GM20431 (cell line): ENCODE results near the gene ANAPC2.

Experiments used
- in situ Hi-C: fragments of 300-500 bp; cut with MseI, MboI; formaldehyde crosslinking; loops from one replicate; pipeline ENCODE4 v1.15.0; 2020; ENCODE audit warnings: low sequenced_read_pairs; ENCODE audit not compliant: unreplicated experiment

Gene ANAPC2

GRCh38 chr9:137217276-137218211 lies 29.2 kb upstream of the ANAPC2 start:
- in situ Hi-C loops: no loop called here

GRCh38 chr9:137216188-137216965 lies 28.0 kb upstream of the ANAPC2 start:
- in situ Hi-C loops: no loop called here

GRCh38 chr9:137215196-137215986 lies 27.0 kb upstream of the ANAPC2 start:
- in situ Hi-C loops: no loop called here

GRCh38 chr9:137214620-137215019 lies 26.3 kb upstream of the ANAPC2 start:
- in situ Hi-C loops: no loop called here

GRCh38 chr9:137213160-137214060 lies 25.1 kb upstream of the ANAPC2 start:
- in situ Hi-C loops: no loop called here

- in situ Hi-C loops: no loop called here
Observed at GRCh38 chr9:137212520-137212919, 24.2 kb upstream of the ANAPC2 start.

GRCh38 chr9:137211532-137211931 lies 23.2 kb upstream of the ANAPC2 start:
- in situ Hi-C loops: no loop called here

- in situ Hi-C loops: no loop called here
Observed at GRCh38 chr9:137206602-137207001, 18.2 kb upstream of the ANAPC2 start.

GRCh38 chr9:137205126-137206069 lies 17.0 kb upstream of the ANAPC2 start, which contains the start of the genes NDOR1 and TMEM203:
TSS of gene NDOR1 (plus strand) at chr9:137205700. CDS start at chr9:137205778, 78 bp downstream.
TSS of gene TMEM203 (minus strand) at chr9:137205648. CDS start at chr9:137205414, 234 bp downstream.
- in situ Hi-C loops: no loop called here

- in situ Hi-C loops: no loop called here
Observed at GRCh38 chr9:137204731-137205125, 16.4 kb upstream of the ANAPC2 start.

- in situ Hi-C loops: no loop called here
Observed at GRCh38 chr9:137202966-137203365, 14.6 kb upstream of the ANAPC2 start.

GRCh38 chr9:137201205-137201868 lies 13.0 kb upstream of the ANAPC2 start:
- in situ Hi-C loops: no loop called here

GRCh38 chr9:137200311-137201204 lies 12.2 kb upstream of the ANAPC2 start, which contains the start of gene TPRN:
TSS of gene TPRN (minus strand) at chr9:137200741. CDS start at chr9:137200711, 30 bp downstream.
- in situ Hi-C loops: no loop called here

- in situ Hi-C loops: no loop called here
Observed at GRCh38 chr9:137199411-137200121, 11.2 kb upstream of the ANAPC2 start.

- in situ Hi-C loops: no loop called here
Observed at GRCh38 chr9:137198902-137199283, 10.5 kb upstream of the ANAPC2 start.
